HG02852 (cell line): ENCODE measurements around the gene MYZAP.

Source experiments
- ATAC-seq: cut with Tn5 transposase; IDR thresholded peaks from one replicate; pipeline ENCODE4 v1.9.1; 2021; ENCODE audit warnings: mild to moderate bottlenecking, moderate library complexity; ENCODE audit not compliant: unreplicated experiment

Gene MYZAP

GRCh38 chr15:57619746-57620145 is 28.0 kb downstream of the MYZAP start:
- ATAC-seq: no peak

- ATAC-seq: no peak
Observed at GRCh38 chr15:57624730-57625129, 33.0 kb downstream of the MYZAP start.

- no peak for ATAC-seq
Observed at GRCh38 chr15:57625703-57626448, 34.2 kb downstream of the MYZAP start.

DNA sequence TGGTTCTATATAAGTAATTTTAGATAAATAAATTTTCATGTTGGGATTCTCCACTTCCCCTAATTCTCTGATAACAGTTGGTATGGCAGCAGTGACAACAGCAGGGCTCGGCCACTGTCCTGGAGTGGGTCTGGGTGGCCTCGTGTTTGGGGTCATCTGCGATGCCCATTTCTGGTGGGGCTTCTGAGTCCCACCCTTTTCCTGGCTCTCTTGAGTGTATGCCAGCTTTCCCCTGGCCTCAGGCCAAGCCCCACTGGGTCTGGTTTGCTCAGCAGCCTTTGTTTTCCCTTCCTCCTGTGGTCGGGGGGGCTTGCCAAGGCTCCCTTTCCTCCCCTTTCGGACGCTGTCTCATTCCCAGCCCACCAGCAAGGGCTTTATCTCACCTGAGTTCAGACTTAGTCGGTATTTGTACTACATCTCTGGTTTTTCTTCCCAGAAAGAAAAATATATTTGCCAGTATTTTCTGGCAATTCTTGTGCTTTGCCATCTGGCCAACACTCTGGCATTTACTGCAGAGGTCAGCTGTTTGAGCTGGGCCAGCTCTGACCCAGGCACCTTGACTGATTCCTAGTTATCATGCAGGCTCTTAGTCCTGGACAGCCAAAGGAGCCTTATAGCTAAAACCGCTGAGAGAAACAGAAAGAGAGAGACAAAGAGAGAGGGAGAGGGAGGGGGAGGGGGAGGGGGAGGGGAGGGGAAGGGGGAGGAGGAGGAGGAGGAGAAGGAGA is 35.2 kb downstream of the MYZAP start:
- no peak for ATAC-seq

- ATAC-seq: no peak
Observed at GRCh38 chr15:57631386-57632110, 39.8 kb downstream of the MYZAP start.

DNA sequence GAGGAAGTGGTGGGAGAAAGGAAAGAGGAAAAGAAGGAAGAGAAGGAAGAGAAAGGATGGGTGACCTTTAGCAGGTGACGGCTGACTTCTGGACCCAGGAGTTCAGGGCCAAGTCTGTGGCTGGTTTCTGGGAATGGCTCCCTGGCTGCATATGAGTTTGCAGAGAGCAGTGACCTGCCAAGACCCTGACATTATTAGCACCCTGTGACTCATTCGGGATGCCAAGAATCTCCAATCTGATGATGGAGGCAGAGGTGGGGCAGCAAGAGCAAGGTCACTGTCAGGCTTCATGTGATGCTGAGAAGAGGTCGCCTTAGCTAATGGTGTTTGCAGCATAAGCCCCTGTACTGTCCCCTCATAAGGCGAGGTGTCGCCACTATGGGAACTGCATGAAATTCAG is 42.6 kb downstream of the MYZAP start:
- ATAC-seq: no peak

DNA sequence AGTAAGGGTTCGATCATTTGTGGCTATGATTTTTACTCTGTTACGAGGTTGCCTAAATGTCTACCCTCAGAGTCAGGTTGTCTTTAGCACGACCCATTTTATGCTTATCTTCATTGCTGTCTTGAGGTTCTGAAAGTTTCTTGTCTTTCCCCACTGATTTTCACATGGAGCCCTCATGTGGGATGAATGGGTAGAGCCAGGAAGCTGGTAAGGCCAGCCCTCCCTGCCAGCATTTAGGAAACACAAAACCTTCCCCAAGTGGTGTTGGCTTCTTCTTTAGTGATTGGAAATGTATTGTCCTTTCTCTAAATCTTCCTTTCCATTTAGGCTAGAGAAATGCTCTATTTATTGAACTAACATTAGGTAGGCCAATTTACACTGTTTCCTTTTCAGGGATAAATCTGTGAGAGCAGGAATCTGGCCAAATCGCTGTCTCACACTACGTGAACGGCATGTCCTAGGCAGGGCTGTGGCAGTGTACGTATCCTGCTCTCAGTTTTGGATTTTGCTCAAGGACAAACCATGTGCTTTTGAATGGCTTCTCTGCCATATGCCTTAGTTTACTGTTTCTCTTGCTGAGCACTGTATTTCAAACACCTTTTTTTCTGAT is 43.7 kb downstream of the MYZAP start:
- no peak for ATAC-seq

DNA sequence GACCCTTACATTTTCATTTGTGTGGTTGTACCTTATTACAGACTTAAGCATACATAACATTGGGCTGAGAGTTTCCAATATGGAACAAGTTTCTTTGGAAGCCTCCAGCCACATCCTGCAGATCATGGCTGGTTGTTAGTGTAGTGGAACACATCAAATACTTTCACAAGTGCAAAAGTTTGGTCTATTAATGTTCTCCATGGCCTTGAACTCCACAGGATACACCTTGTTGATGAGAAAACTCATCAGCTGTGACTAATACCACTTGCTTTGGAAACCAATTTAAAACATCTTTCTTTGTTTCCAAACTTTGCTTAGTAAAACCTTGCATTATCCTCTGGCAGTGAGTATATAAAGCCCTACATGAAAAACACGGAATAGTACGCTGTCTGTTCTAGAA is 46.1 kb downstream of the MYZAP start:
- no peak for ATAC-seq

GRCh38 chr15:57639306-57639705 is 47.6 kb downstream of the MYZAP start:
- no peak for ATAC-seq

DNA sequence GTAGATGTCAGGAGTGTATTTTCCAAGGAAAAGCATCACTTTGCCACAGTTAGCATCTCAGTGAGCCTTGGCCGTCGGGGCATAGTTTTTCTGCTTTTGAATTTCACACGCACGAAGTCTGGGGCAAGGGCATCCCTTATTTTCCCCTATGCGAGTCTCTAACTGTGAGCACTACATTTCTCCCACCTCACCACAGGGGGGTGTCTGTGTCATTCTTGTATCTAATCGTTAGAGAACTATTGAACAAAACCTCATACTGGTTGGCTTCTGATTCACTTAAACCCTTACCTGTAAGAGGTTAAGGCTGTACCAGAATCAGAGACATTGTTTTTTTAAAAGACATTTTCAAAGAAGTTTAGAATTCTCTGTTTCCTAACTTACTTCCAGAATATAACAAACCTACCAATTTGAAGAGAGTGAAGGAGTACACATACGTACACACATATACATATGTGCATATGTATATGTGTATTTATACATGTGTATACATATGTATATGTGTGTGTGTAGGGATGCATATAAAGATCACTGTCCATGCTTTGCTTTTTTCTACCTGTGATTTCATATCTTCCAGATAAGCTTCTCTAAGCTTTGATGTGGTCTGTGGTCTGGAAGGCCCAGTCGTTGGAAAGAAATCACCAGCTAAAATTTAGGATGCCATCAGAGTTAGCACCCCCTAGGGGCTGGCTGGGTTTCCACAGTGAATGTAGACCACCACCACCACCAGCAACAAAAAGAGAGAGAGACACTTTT is 49.4 kb downstream of the MYZAP start:
- no peak for ATAC-seq

DNA sequence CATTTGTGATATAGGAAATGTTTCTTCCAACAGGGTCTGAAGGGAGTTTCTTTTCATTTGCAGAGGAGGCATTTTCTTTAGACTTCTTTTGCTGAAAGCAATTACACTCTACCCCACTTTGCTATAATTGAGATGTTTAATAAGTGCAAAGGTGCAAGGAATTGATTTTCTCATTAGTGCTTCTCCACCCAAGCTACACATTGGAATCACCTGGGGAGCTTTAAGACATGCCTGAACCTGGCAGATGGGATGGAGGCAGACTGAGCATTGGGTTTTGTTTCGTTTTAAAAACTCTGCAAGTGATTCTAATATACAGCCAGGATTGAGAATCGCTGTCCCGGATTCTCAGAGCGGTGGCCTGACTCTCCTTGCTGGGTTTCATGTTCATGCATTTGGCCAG is 52.1 kb downstream of the MYZAP start:
- no peak for ATAC-seq

DNA sequence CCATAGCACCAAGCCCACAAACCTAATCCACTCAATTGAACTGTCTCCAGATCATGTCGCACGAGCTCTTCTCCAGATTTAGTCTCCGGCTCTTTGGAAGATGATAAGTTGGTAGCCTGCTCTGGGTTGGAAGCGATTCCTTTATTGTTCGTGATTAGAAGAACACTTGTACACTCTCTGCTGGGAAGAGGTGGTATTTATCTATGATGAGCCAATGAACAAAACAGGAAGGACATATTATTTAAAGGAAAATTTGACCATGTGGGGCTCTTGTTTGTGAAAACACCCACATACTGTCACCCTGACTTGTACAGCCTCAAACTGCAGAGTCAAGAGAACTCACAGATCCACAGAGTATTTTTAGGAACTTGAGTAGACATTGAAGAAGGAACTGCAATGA is 54.4 kb downstream of the MYZAP start:
- ATAC-seq: no peak

DNA sequence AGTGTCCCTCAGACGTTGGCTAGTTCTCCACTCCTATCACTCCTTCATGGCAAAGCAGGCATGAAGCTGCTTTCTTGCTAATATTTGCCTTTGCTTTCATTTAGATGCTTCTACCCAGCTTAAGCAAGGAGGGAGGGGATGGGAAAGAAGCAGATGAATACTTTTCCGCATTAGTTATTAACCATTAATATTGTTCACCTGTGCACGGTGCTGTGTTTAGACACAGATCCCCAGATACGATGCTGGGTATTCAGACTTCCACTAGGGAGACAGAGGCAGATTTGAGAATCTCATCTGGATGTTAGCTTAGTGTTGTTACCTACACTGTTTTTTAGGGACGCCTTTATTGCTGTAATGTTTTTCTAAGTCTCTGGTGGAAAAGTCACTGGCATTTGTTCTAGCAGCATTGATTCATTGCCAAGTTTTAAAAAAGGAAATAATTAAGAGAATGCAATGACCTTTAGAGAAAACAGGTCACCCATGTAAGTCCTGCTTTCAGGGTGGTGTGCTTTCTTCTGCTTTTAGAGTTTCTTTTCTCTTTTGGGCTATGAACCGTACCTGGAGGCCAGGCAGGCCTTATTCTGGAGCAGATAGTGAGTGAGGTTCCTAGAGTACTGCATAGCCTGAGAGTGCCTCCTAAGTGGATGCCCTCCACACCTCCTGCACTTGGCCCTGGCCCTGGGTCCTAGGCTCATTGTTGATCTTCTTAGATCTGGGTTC is 55.5 kb downstream of the MYZAP start:
- no peak for ATAC-seq

GRCh38 chr15:57647791-57648130 is 56.1 kb downstream of the MYZAP start:
- no peak for ATAC-seq

DNA sequence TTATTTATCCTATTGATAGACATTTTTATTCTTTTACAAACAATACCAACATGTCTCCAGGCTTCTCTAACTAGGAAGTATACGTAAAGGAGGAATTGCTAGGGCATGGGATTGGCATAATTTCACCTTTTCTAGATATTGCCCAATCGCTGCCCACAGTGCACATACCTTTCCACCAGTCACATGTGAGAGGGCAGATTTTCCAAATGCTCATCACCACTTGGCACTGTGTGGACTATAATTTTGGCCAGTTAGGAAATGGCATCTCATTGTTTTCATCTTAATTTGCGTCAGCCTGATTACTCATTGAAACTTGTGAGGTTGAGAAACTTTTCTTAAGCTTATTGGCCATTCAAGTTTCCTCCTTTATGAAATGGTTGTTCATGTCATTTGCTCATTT is 57.4 kb downstream of the MYZAP start:
- ATAC-seq: no peak

DNA sequence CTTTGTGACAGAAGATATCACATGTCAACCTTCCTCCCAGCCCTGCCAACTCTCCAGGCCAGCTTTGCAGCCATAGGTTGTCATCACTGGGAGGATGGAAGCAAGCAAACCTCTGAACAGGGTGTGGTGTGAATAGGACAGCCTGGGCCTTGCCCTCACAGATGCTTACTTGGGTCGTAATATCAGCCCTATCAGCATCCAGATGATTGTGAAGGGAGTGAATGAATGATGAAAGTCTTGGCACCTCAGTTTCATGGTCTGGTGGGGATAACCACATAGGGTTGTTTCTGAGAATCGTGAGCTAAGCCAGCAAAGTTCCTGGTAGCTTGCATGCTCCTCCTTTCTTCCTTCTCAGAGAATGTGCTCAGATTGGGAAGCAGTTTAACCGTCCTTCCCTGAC is 59.7 kb downstream of the MYZAP start:
- ATAC-seq: no peak

- no peak for ATAC-seq
Observed at GRCh38 chr15:57652481-57652880, 60.8 kb downstream of the MYZAP start.

GRCh38 chr15:57654153-57654852 is 62.6 kb downstream of the MYZAP start:
- ATAC-seq: no peak

GRCh38 chr15:57655053-57655452 is 63.3 kb downstream of the MYZAP start:
- ATAC-seq: no peak

- ATAC-seq: no peak
Observed at GRCh38 chr15:57655809-57656208, 64.1 kb downstream of the MYZAP start.
